H1 (cell line): ENCODE data around the gene PTAR1. TPM values are rescaled to one million over a fixed set of nuclear protein-coding genes. Genes with fewer than 3 reads are reported as not detected.

Source experiments
- CTCF ChIA-PET: fragments of 300-600 bp; sonication (Branson Sonifier 250); formaldehyde crosslinking; loops from one replicate; lab custom pipeline; 2021; ENCODE audit not compliant: partially characterized antibody; lab: Charles Lee
- POLR2A ChIA-PET: fragments of 300-600 bp; sonication (Branson Sonifier 250); formaldehyde crosslinking; loops from one replicate; lab custom pipeline; 2021; ENCODE audit warnings: inconsistent platforms; ENCODE audit not compliant: partially characterized antibody; lab: Charles Lee
- DNase-seq, 2 experiments: peaks; one replicate each; pipeline versions ENCODE4 v3.0.0 to v3.0.0-alpha.2; 2010 to 2022; ENCODE audit warnings: low spot score in 2 of 2, low read depth in 1 of 2, mixed read lengths in 1 of 2
- FAIRE-seq: peaks from 2 replicates; lab custom pipeline; 2011; peaks lifted over from hg19 to GRCh38; lab: Jason Lieb, UNC
- H2AFZ ChIP-seq: 2 replicates; pipeline ENCODE4 v1.8.1; 2012; ENCODE audit warnings: low read length, inconsistent platforms
- H2AK5ac ChIP-seq: 2 replicates; pipeline ENCODE4 v1.6.1; 2013; ENCODE audit warnings: low read depth, low read length
- H2BK120ac ChIP-seq: replicated peaks from 2 replicates; pipeline ENCODE3; 2013; ENCODE audit warnings: low read depth, low read length, inconsistent platforms
- H2BK12ac ChIP-seq: 2 replicates; pipeline ENCODE4 v1.6.1; 2013; ENCODE audit warnings: low read depth, low read length
- H2BK15ac ChIP-seq: 2 replicates; pipeline ENCODE4 v1.6.1; 2013; ENCODE audit warnings: low read length
- H2BK20ac ChIP-seq: 2 replicates; pipeline ENCODE4 v1.6.1; 2013; ENCODE audit warnings: low read length
- H2BK5ac ChIP-seq: 2 replicates; pipeline ENCODE4 v1.6.1; 2013; ENCODE audit warnings: low read depth, low read length
- H3K14ac ChIP-seq: 2 replicates; pipeline ENCODE4 v1.6.1; 2013; ENCODE audit warnings: inconsistent platforms; ENCODE audit not compliant: insufficient read length
- H3K18ac ChIP-seq: 2 replicates; pipeline ENCODE4 v1.6.1; 2013; ENCODE audit warnings: low read length; ENCODE audit errors: extremely low read depth
- H3K23ac ChIP-seq: 2 replicates; pipeline ENCODE4 v1.6.1; 2013; ENCODE audit warnings: inconsistent platforms; ENCODE audit not compliant: insufficient read length
- H3K23me2 ChIP-seq: 2 replicates; pipeline ENCODE4 v1.6.1; 2013; ENCODE audit warnings: low read depth, low read length
- H3K27ac ChIP-seq: 2 replicates; pipeline ENCODE4 v1.6.1; 2011; ENCODE audit warnings: low read depth, low read length, inconsistent platforms
- H3K27me3 ChIP-seq, 4 experiments: replicated peaks in 1 of 4; 1 replicate in 1 of 4; 2 replicates in 3 of 4; pipeline versions ENCODE4 v1.6.1 to v1.8.1; 2011 to 2013; ENCODE audit warnings: low read length in 3 of 4, mild to moderate bottlenecking in 3 of 4, inconsistent platforms in 2 of 4, mixed read lengths in 2 of 4, moderate library complexity in 1 of 4; ENCODE audit not compliant: control insufficient read depth in 3 of 4, insufficient read depth in 3 of 4; ENCODE audit errors: extremely low read depth in 1 of 4
- H3K36me3 ChIP-seq, 4 experiments: 2 replicates each; pipeline versions ENCODE4 v1.6.1 to v1.8.1; 2011 to 2013; ENCODE audit warnings: mild to moderate bottlenecking in 4 of 4, low read length in 3 of 4, moderate library complexity in 2 of 4, control low read depth in 1 of 4, inconsistent platforms in 1 of 4; ENCODE audit not compliant: insufficient read depth in 4 of 4, control insufficient read depth in 2 of 4
- H3K4ac ChIP-seq: replicated peaks from 2 replicates; pipeline ENCODE3; 2013; ENCODE audit warnings: low read length, low read depth, mixed read lengths, inconsistent platforms; ENCODE audit not compliant: insufficient read length
- H3K4me1 ChIP-seq, 4 experiments: replicated peaks in 1 of 4; 1 replicate in 1 of 4; 2 replicates in 3 of 4; pipeline versions ENCODE4 v1.6.1 to v1.8.1; 2011 to 2013; ENCODE audit warnings: low read length in 3 of 4, inconsistent platforms in 2 of 4, mixed read lengths in 1 of 4; ENCODE audit not compliant: insufficient read depth in 4 of 4, control insufficient read depth in 3 of 4
- H3K4me2 ChIP-seq, 2 experiments: 2 replicates each; pipeline versions ENCODE4 v1.6.1 to v1.8.1; 2011 to 2013; ENCODE audit warnings: low read depth in 2 of 2, low read length in 2 of 2, control low read depth in 1 of 2, inconsistent platforms in 1 of 2, mild to moderate bottlenecking in 1 of 2; ENCODE audit not compliant: insufficient read depth in 1 of 2
- H3K4me3 ChIP-seq, 4 experiments: fragments of 200-600, 300-600 bp in 1 of 4; sonication (generic), shearing (Covaris generic), sonication (Bioruptor Twin) in 1 of 4; 2 replicates each; pipeline versions ENCODE4 v1.5.1 to v1.8.1; 2011 to 2016; ENCODE audit warnings: low read length in 4 of 4, low read depth in 3 of 4, control low read depth in 2 of 4, inconsistent platforms in 2 of 4, mild to moderate bottlenecking in 2 of 4, mixed read lengths in 1 of 4, moderate library complexity in 1 of 4; ENCODE audit not compliant: insufficient read depth in 2 of 4; ENCODE audit errors: extremely low read depth in 1 of 4
- H3K56ac ChIP-seq: replicated peaks from 2 replicates; pipeline ENCODE3; 2013; ENCODE audit warnings: low read depth, mild to moderate bottlenecking, mixed read lengths, low read length, inconsistent platforms; ENCODE audit not compliant: insufficient read length
- H3K79me1 ChIP-seq: 2 replicates; pipeline ENCODE4 v1.6.1; 2013; ENCODE audit warnings: low read depth, low read length, control low read depth
- H3K79me2 ChIP-seq, 2 experiments: 2 replicates each; pipeline versions ENCODE4 v1.6.1 to v1.8.1; 2012 to 2013; ENCODE audit warnings: low read length in 2 of 2, mild to moderate bottlenecking in 2 of 2, inconsistent platforms in 1 of 2; ENCODE audit not compliant: insufficient read depth in 2 of 2, control insufficient read depth in 1 of 2
- H3K9ac ChIP-seq, 4 experiments: replicated peaks in 1 of 4; 1 replicate in 1 of 4; 2 replicates in 3 of 4; pipeline versions ENCODE4 v1.6.1 to v1.8.1; 2011 to 2013; ENCODE audit warnings: low read depth in 3 of 4, low read length in 3 of 4, control low read depth in 2 of 4, mild to moderate bottlenecking in 2 of 4, moderate library complexity in 2 of 4, inconsistent platforms in 1 of 4; ENCODE audit errors: extremely low read depth in 1 of 4
- H3K9me3 ChIP-seq, 2 experiments: 2 replicates each; pipeline versions ENCODE4 v1.6.1 to v1.8.1; 2012 to 2013; ENCODE audit warnings: mild to moderate bottlenecking in 2 of 2, moderate library complexity in 2 of 2, control low read depth in 1 of 2, inconsistent platforms in 1 of 2, low read depth in 1 of 2, low read length in 1 of 2, mixed read lengths in 1 of 2; ENCODE audit not compliant: insufficient read depth in 2 of 2
- H4K20me1 ChIP-seq, 2 experiments: replicated peaks in 1 of 2; 2 replicates each; pipeline versions ENCODE3 to v1.8.1; 2011 to 2013; ENCODE audit warnings: inconsistent platforms in 2 of 2, low read length in 2 of 2, mild to moderate bottlenecking in 1 of 2; ENCODE audit not compliant: insufficient read depth in 2 of 2, control insufficient read depth in 1 of 2
- H4K5ac ChIP-seq: 2 replicates; pipeline ENCODE4 v1.6.1; 2013; ENCODE audit warnings: low read length, low read depth, mixed read lengths, inconsistent platforms; ENCODE audit not compliant: insufficient read length
- H4K8ac ChIP-seq: 2 replicates; pipeline ENCODE4 v1.8.0; 2013; ENCODE audit warnings: mild to moderate bottlenecking, moderate library complexity, low read length, inconsistent platforms; ENCODE audit not compliant: insufficient read depth; ENCODE audit errors: extremely low read depth
- H4K91ac ChIP-seq: replicated peaks from 2 replicates; pipeline ENCODE3; 2013; ENCODE audit warnings: low read length, mixed read lengths, inconsistent platforms; ENCODE audit not compliant: insufficient read length
- EZH2 ChIP-seq: fragments of 200-600 bp; sonication (generic); IDR thresholded peaks from 2 replicates; pipeline ENCODE4 v1.7.1; 2012; ENCODE audit warnings: low read depth, mild to moderate bottlenecking, moderate library complexity, low read length, inconsistent platforms; ENCODE audit not compliant: severe bottlenecking
- RAD21 ChIP-seq, 2 experiments: IDR thresholded peaks in 1 of 2; conservative IDR thresholded peaks in 1 of 2; 2 replicates each; pipeline ENCODE4 v1.6.1; 2011; ENCODE audit warnings: low read depth in 2 of 2, low read length in 2 of 2, improper control_type of control experiment in 1 of 2, inconsistent platforms in 1 of 2, mild to moderate bottlenecking in 1 of 2, moderate library complexity in 1 of 2
- WGBS, 2 experiments: shearing (Covaris generic) in 1 of 2; methylation state at CpG; one replicate each; pipeline versions ENCODE4 v1.1.6 to v1.1.7; 2013 to 2015; ENCODE audit warnings: low lambda C conversion rate in 2 of 2, mixed read lengths in 2 of 2, inconsistent platforms in 1 of 2, low coverage in 1 of 2, missing lambda C conversion rate in 1 of 2; ENCODE audit not compliant: insufficient replicate concordance in 2 of 2, insufficient coverage in 1 of 2, insufficient read length in 1 of 2; ENCODE audit errors: extremely low coverage in 1 of 2, missing lambda C conversion rate in 1 of 2; 5-methylcytosine and 5-hydroxymethylcytosine counted together
- polyA plus RNA-seq, 7 experiments: library from polyadenylated mRNA; depleted of rRNA in 3 of 7; stranded (reverse) in 5 of 7; unstranded in 2 of 7; fragments of >200 nt in 5 of 7; fragments of 200-250 nt in 2 of 7; gene quantifications; 1 replicate in 5 of 7; 2 replicates in 1 of 7; 4 replicates in 1 of 7; pipeline versions ENCODE4 v1.2.1 to v1.2.3, GENCODE V29; 2011 to 2013; ENCODE audit warnings: missing spikeins in 2 of 7, mixed read lengths in 2 of 7
- total RNA-seq: library from RNA; stranded (reverse); fragmentation: NEBNext Ultra II Directional; extraction: Animal tissue kit (Norgen Biotek cat#: 25700); gene quantifications from 2 replicates; pipeline ENCODE4 v1.2.1, GENCODE V29; 2021
- TF ChIP-seq, protein P1 (sequence below), 3 experiments: IDR thresholded peaks; 1 replicate in 2 of 3; 2 replicates in 1 of 3; pipeline versions ENCODE4 v1.5.1 to v1.6.1; 2011; ENCODE audit warnings: low read length in 3 of 3, mild to moderate bottlenecking in 3 of 3, inconsistent platforms in 2 of 3, low read depth in 1 of 3, moderate library complexity in 1 of 3; ENCODE audit not compliant: insufficient read depth in 1 of 3; ENCODE audit errors: control extremely low read depth in 1 of 3

Gene PTAR1
- total and polyA plus RNA-seq, 2 of the 8 experiments (the other 6 are each of a cell fraction or from before 2014, with no cell fraction given): 19.5 to 84.9 TPM

DNA sequence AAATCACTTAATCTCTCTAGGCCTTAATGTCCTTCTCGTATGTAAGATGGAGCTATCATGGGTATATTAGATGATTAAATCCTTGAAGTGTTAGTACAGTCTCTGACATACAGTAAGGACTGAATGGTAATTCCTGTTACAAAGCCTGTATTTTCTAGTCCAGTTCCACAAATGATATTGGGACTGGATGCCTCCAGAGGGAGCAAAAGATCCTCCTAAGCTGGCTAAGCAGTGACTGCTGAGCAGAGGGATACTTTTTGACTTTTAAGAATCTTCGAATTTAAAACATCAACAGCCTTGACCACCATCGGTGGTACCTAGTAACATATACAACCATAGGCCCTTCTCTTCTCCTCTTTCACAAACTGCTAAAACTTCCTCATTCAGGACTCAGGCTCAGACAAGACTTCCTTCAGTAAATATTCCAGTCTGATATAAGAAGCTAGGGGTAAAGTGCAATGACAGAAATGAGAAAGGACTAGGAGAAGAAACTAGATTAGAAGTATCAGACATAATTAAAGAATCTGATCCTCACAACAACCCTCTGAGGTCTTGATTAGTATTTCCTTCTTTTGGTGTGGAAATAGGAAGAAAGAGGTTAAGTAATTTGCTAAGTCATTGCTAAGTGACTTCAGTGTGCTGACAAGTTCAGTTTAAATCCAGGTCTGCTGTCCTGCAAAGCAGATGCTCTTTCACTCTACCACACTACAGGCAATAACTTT lies 13.9 kb downstream of the PTAR1 start:
- Histone ChIP-seq H3K27ac (no peak overlapping the region), H2BK12ac (no peak overlapping the region), H3K23ac (no peak overlapping the region), H3K27me3 (no peaks in the 10 kb centered on the region), H2BK120ac (no peak overlapping the region), H4K20me1 (peaks cover 9 to 12% of the 10 kb centered on the region in 2 experiments), H2BK20ac (no peak overlapping the region), H2BK5ac (no peak overlapping the region), H2BK15ac (no peak overlapping the region), H3K18ac (no peak overlapping the region), H3K4ac (no peak overlapping the region), H3K9ac (no peak overlapping the region), H3K4me3 (no peak overlapping the region), H3K4me2 (no peak overlapping the region), H3K23me2 (no peaks in the 10 kb centered on the region), H3K36me3 (peaks cover 2 to 85% (median 20%) of the 10 kb centered on the region in 4 experiments; a peak in 7 of 8 replicates), H3K79me2 (peaks cover 5 to 100% of the 10 kb centered on the region in 2 experiments; a peak in 3 of 4 replicates), H4K91ac (no peak overlapping the region), H2AK5ac (no peak overlapping the region), H4K5ac (no peak overlapping the region), H3K9me3 (no peaks in the 10 kb centered on the region), H3K56ac (no peak overlapping the region), H4K8ac (no peak overlapping the region), H3K79me1 (no peaks in the 10 kb centered on the region; the same call in none of the 2 replicates), H2AFZ (no peak overlapping the region), H3K14ac (no peak overlapping the region), H3K4me1 (peaks cover 0 to 2% (median under 1%) of the 10 kb centered on the region in 4 experiments; a peak in 1 of 7 replicates)
- no peak for FAIRE-seq
- TF ChIP-seq, protein P1, sequence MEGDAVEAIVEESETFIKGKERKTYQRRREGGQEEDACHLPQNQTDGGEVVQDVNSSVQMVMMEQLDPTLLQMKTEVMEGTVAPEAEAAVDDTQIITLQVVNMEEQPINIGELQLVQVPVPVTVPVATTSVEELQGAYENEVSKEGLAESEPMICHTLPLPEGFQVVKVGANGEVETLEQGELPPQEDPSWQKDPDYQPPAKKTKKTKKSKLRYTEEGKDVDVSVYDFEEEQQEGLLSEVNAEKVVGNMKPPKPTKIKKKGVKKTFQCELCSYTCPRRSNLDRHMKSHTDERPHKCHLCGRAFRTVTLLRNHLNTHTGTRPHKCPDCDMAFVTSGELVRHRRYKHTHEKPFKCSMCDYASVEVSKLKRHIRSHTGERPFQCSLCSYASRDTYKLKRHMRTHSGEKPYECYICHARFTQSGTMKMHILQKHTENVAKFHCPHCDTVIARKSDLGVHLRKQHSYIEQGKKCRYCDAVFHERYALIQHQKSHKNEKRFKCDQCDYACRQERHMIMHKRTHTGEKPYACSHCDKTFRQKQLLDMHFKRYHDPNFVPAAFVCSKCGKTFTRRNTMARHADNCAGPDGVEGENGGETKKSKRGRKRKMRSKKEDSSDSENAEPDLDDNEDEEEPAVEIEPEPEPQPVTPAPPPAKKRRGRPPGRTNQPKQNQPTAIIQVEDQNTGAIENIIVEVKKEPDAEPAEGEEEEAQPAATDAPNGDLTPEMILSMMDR (IDR thresholded peaks at IDR 0.05; ENCODE audit: control extremely low read depth in 1 of 3, insufficient read depth in 1 of 3, low read depth in 1 of 3, low read length in 3 of 3): peak in 2 of 3 experiments; percentile 24 to 39; a peak in 3 of 4 replicates
- TF ChIP-seq EZH2: no peak
- peak; percentile 64 to 71 for TF ChIP-seq RAD21 (IDR thresholded peaks at IDR 0.05 in 1 of 2, conservative IDR thresholded peaks at IDR 0.05 in 1 of 2; ENCODE audit: low read depth in 2 of 2, low read length in 2 of 2)
- no peak for DNase-seq
- ChIA-PET POLR2A (interaction anchor here (0.6 to 2.9 kb wide), 7 partner anchors 10 to 26 kb away, joined by 3 to 12 read pairs (median 4); partner anchors contain the start of gene PTAR1), CTCF (interaction anchor here (0.6 to 3.5 kb wide), 17 partner anchors 9 to 738 kb away, joined by 3 to 16 read pairs (median 5); partner anchors contain the start of gene APBA1)
- WGBS, 2 experiments: 84% methylated on average over 3 of the region's 3 CpGs; no CpG with 5 or more reads in 1 of the 2 experiments
